Osteoblast (primary cell): ENCODE measurements around the gene CALR. TPM values are rescaled to one million over a fixed set of nuclear protein-coding genes. Genes with fewer than 3 reads are reported as not detected.
"Not testable (repeated sequence)": the region's sequence is repeated elsewhere in the genome, so short reads cannot be mapped to it uniquely, and the experiment has no call there.

Source experiments
- DNase-seq: peaks from one replicate; pipeline ENCODE4 v3.0.0; 2011; ENCODE audit warnings: low spot score, mixed read lengths; ENCODE audit not compliant: insufficient read length; ENCODE audit errors: missing footprints
- H2AFZ ChIP-seq: 2 replicates; pipeline ENCODE4 v1.6.0; 2011; ENCODE audit warnings: mild to moderate bottlenecking, low read length
- H3K27ac ChIP-seq: 2 replicates; pipeline ENCODE4 v1.5.1; 2011; ENCODE audit warnings: mild to moderate bottlenecking, low read depth, low read length, moderate library complexity
- H3K27me3 ChIP-seq: 2 replicates; pipeline ENCODE4 v1.6.0; 2012; ENCODE audit warnings: mild to moderate bottlenecking, control low read depth, inconsistent platforms, low read length, moderate library complexity; ENCODE audit not compliant: insufficient read depth
- H3K36me3 ChIP-seq: 2 replicates; pipeline ENCODE4 v1.5.1; 2011; ENCODE audit warnings: mild to moderate bottlenecking, low read length, control low read depth, moderate library complexity; ENCODE audit not compliant: insufficient read depth
- H3K4me1 ChIP-seq: 2 replicates; pipeline ENCODE4 v1.5.1; 2011; ENCODE audit warnings: mild to moderate bottlenecking, low read length, control low read depth, moderate library complexity; ENCODE audit not compliant: insufficient read depth
- H3K4me2 ChIP-seq: 2 replicates; pipeline ENCODE4 v1.6.0; 2011; ENCODE audit warnings: mild to moderate bottlenecking, low read length; ENCODE audit not compliant: insufficient read depth
- H3K4me3 ChIP-seq: fragments of 200-600 bp; sonication (generic); 3 replicates; pipeline ENCODE4 v1.5.1; 2012; ENCODE audit warnings: mild to moderate bottlenecking, low read length, inconsistent platforms; ENCODE audit not compliant: insufficient read depth
- H3K79me2 ChIP-seq: 2 replicates; pipeline ENCODE4 v1.6.0; 2012; ENCODE audit warnings: mild to moderate bottlenecking, low read length, control low read depth, inconsistent platforms; ENCODE audit not compliant: insufficient read depth
- H3K9me3 ChIP-seq: 2 replicates; pipeline ENCODE4 v1.5.1; 2011; ENCODE audit warnings: low read depth, low read length, control low read depth
- H4K20me1 ChIP-seq: 2 replicates; pipeline ENCODE4 v1.6.0; 2012; ENCODE audit warnings: mild to moderate bottlenecking, low read length, control low read depth; ENCODE audit not compliant: insufficient read depth
- total RNA-seq: library from RNA; depleted of rRNA; stranded (reverse); fragments of >200 nt; gene quantifications from 2 replicates; pipeline ENCODE4 v1.2.3, GENCODE V29; 2012
- TF ChIP-seq, protein P1 (sequence below): IDR thresholded peaks from 2 replicates; pipeline ENCODE4 v1.5.1; 2011; ENCODE audit warnings: mild to moderate bottlenecking, low read depth, low read length, moderate library complexity; ENCODE audit errors: extremely low read depth

CALR gene
- total RNA-seq, 1 donor = 1,685 TPM

DNA sequence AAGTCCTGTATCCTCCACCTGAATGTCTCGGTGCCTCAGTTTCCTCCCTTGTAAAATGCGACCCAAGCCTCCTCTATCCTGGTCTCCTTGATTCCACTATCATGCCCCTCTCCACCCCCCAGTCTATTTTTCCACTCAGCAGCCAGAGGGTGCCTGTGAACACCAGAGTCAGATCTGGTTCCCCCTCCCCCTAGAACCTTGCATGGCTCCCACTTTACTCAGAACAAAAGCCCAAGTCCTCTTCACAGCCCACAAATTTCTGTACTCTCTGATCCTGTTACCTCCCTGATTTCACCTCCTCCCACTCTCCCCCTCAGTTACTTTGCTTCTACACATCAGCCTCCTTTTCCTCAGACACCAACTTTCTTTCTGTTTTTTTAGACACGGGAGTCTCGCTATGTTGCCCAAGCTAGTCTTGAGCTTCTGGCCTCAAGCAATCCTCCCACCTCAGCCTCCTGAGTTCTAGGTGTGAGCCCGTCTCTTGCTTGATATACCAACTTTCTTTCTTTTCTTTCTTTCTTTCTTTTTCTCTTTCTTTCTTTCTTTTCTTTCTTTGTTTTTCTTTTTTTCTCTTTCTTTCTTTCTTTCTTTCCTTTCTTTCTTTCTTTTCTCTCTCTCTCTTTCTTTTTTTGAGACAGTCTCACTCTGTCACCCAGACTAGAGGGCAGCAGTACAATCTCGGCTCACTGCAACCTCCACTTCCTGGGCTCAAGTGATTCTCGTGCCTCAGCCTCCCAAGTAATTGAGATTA, 31.8 kb downstream of the CALR start:
- Histone ChIP-seq H3K4me2 (no peak overlapping the region), H3K79me2 (no peaks in the 10 kb centered on the region), H4K20me1 (no peaks in the 10 kb centered on the region), H2AFZ (no peak overlapping the region), H3K4me1 (peaks cover 12% of the 10 kb centered on the region), H3K4me3 (no peak overlapping the region), H3K36me3 (no peaks in the 10 kb centered on the region), H3K27me3 (no peaks in the 10 kb centered on the region), H3K27ac (no peak overlapping the region), H3K9me3 (no peaks in the 10 kb centered on the region)
- peak; percentile 79 for DNase-seq
- TF ChIP-seq, protein P1, sequence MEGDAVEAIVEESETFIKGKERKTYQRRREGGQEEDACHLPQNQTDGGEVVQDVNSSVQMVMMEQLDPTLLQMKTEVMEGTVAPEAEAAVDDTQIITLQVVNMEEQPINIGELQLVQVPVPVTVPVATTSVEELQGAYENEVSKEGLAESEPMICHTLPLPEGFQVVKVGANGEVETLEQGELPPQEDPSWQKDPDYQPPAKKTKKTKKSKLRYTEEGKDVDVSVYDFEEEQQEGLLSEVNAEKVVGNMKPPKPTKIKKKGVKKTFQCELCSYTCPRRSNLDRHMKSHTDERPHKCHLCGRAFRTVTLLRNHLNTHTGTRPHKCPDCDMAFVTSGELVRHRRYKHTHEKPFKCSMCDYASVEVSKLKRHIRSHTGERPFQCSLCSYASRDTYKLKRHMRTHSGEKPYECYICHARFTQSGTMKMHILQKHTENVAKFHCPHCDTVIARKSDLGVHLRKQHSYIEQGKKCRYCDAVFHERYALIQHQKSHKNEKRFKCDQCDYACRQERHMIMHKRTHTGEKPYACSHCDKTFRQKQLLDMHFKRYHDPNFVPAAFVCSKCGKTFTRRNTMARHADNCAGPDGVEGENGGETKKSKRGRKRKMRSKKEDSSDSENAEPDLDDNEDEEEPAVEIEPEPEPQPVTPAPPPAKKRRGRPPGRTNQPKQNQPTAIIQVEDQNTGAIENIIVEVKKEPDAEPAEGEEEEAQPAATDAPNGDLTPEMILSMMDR = no peak

DNA sequence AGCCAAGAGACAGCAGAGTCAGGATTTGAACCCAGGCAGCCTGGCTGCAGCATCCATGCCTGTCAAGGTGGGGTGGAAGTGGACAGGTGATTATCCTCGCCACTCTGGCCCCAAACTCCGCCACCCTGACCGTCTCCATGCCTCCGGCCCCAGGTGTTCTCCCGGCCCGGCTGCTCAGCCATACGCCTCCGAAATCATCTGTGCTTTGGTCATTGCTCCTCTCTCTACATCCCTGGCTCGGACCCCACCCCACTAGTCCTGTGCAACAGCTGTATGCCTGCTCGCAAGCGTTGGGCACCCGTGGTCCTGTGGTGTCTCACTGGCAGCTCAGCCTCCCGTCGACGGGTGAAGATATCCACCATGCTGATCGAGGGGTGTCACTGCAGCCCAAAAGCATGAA, 34.8 kb downstream of the CALR start:
- no peaks in the 10 kb centered on the region for H3K36me3 ChIP-seq
- TF ChIP-seq, protein P1 = no peak

DNA sequence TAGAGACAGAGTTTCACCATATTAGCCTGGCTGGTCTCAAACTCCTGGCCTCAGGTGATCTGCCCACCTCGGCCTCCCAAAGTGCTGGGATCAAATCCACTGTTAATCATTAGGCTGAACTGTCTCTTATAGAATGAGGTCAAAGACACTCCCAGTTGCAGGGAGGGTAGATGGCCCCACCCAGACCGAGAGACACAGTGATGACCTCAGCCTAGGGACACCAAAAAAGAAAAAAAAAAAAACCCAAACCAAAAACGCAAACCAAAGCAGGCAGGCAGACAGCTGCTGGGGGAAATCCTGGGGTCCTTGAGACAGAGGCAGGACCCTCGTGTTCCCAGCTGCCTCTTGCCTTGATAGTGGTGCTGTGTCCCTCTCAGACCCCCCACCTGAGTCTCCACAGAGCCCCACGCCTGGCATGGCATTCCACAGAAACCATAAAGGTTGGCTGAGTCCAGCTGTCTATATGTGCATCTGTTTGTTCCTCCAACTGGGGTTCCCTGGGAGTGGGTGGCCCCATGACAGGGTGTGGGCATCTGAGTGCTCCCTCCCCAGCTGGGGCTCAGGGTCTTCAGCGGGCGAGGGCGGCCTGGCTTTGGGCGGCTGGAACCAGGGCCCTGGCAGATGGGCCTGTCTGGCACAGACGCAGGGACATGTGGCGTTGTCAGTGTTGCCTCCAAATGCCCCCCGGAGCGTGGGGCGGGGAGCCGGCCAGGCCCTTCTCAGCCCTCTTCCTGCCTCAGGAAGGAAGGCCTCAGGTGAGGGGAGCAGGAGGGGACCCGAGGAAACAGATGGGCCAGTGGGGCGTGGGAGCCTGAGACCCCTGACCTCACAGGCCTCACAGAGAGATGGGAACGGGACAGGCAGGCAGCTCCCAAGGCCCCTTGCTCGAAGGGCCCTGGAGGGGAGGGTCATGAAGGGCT, 36.2 kb downstream of the CALR start:
- Histone ChIP-seq H4K20me1 (no peaks in the 10 kb centered on the region), H3K27ac (no peak overlapping the region), H3K4me3 (no peak overlapping the region), H3K4me1 (peaks cover 4% of the 10 kb centered on the region), H2AFZ (no peak overlapping the region), H3K4me2 (no peak overlapping the region), H3K9me3 (no peaks in the 10 kb centered on the region), H3K27me3 (no peaks in the 10 kb centered on the region), H3K36me3 (no peaks in the 10 kb centered on the region), H3K79me2 (no peaks in the 10 kb centered on the region)
- peak; percentile 85 for DNase-seq
- TF ChIP-seq, protein P1 = no peak

More for the DNA sequence above, 34.8 kb downstream of the CALR start:
- Histone ChIP-seq H3K4me2 (no peak overlapping the region), H3K4me3 (no peak overlapping the region), H3K27me3 (no peaks in the 10 kb centered on the region), H2AFZ (no peak overlapping the region), H4K20me1 (no peaks in the 10 kb centered on the region), H3K4me1 (peaks cover 8% of the 10 kb centered on the region), H3K27ac (no peak overlapping the region), H3K79me2 (no peaks in the 10 kb centered on the region), H3K9me3 (no peaks in the 10 kb centered on the region)
- DNase-seq = peak; percentile 55

DNA sequence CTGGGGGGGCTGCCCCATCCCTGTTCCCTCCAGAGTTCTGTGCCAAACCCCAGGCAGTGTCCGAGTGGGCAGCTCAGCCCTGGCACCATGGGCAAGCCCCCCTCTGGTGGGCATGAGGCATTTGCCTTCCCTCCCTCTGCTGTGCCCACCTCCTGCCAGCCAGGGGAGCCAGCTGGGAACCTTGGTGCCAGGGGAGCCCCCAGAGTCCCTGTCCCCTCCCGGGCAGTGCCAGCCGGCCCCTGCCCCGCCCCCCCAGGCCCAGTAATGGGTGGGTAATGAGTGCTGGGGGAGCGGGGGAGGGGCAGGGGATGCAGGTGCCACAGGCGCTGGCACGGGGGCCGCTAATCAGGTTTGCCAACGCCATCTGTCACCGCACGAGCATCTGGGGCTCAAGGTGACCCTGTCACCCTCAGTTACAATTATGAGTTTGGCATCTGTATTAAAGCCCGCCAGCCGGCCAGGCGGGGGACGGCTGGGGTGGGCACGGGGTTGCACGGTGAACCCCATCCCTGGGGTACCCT, 36.9 kb downstream of the CALR start:
- H2AFZ ChIP-seq = no peak overlapping the region

DNA sequence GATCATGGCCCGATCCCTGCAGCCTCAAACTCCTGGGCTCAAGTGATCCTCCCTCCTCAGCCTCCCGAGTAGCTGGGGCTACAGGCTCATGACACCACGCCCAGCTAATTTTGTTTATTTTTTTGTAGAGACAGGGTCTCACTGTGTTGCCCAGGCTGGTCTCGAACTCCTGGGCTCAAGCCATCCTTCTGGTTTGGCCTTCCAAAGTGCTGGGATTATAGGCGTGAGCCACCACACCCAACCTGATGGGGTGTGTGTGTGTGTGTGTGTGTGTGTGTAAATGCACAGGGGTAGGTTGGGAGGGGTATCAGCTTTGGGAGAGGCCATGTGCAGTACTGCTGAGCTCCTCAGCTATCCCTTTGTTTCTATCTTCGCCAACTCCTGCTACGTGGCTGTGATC, 37.7 kb downstream of the CALR start:
- not testable (repeated sequence) for DNase-seq, H2AFZ ChIP-seq, H3K27ac ChIP-seq, H4K20me1 ChIP-seq, H3K9me3 ChIP-seq, H3K4me1 ChIP-seq, H3K36me3 ChIP-seq, H3K79me2 ChIP-seq, H3K27me3 ChIP-seq, H3K4me2 ChIP-seq, H3K4me3 ChIP-seq

More for the DNA sequence above, 36.9 kb downstream of the CALR start:
- H3K4me1 ChIP-seq = no peaks in the 10 kb centered on the region
- H3K4me3 ChIP-seq = no peak overlapping the region
- DNase-seq = peak; percentile 56
- no peak overlapping the region for H3K4me2 ChIP-seq
- H3K79me2 ChIP-seq = no peaks in the 10 kb centered on the region
- TF ChIP-seq, protein P1 = no peak
- H3K36me3 ChIP-seq = no peaks in the 10 kb centered on the region
- no peaks in the 10 kb centered on the region for H3K9me3 ChIP-seq
- no peaks in the 10 kb centered on the region for H4K20me1 ChIP-seq
- no peak overlapping the region for H3K27ac ChIP-seq
- H3K27me3 ChIP-seq = no peaks in the 10 kb centered on the region
